ENCODE data around the gene SULT4A1.

Gene SULT4A1

DNA sequence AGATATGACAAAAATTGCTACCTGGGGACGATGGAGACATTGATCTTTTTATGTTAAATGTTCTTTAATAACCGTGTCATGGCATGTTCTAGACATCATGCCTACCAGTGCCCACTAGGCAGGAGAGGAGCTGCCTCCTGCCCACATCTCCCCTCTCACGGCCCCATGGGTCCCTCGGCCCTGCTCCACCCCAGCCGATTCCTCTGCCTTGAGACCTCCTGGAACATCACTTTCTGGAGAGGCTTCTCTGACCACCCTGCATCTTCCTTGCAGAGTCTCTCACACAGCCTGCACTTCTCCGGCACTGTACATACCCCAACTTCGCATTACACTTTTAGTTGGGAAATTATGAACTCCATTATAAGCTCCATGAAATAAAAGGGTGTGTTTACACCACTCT, 67.0 kb downstream of the SULT4A1 start:
- Histone ChIP-seq H3K4me3 (ENCODE audit: low read depth, low read length) (no peak overlapping the region), H3K4me1 (ENCODE audit: control insufficient read depth, insufficient read depth, low read length, unreplicated experiment) (peaks cover 2% of the 10 kb centered on the region), H3K36me3 (ENCODE audit: insufficient read depth, low read length) (no peaks in the 10 kb centered on the region), H3K27ac (ENCODE audit: low read depth, low read length) (no peak overlapping the region), H2AFZ (ENCODE audit: low read length, unreplicated experiment) (no peak overlapping the region), H3K79me2 (ENCODE audit: control insufficient read depth, insufficient read depth, low read length, unreplicated experiment) (no peaks in the 10 kb centered on the region), H3K27me3 (ENCODE audit: insufficient read depth, low read length) (no peaks in the 10 kb centered on the region)

DNA sequence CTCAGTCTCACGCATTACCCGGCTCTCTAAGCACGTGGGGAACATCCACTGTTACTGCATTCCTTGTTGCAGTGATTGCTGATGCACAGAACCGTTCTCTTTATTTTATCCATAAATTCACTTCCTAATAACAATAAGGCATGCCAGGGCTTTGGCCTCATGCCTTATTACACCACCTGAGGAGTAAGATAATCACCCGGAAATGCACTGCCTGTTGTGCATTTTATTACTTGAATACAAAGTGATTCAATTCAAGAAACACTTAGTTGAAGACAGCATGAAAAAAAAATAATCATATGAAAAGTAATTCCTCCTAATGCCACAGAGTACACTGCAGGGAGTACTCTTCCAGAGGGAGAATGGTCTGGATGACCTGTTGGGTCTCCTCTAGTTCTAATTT, 69.4 kb downstream of the SULT4A1 start:
- Histone ChIP-seq H3K36me3 (ENCODE audit: insufficient read depth, low read length) (no peaks in the 10 kb centered on the region), H2AFZ (ENCODE audit: low read length, unreplicated experiment) (no peak overlapping the region), H3K27ac (ENCODE audit: low read depth, low read length) (no peak overlapping the region), H3K4me3 (ENCODE audit: low read depth, low read length) (no peak overlapping the region), H3K27me3 (ENCODE audit: insufficient read depth, low read length) (no peaks in the 10 kb centered on the region), H3K4me1 (ENCODE audit: control insufficient read depth, insufficient read depth, low read length, unreplicated experiment) (peaks cover 14% of the 10 kb centered on the region), H3K79me2 (ENCODE audit: control insufficient read depth, insufficient read depth, low read length, unreplicated experiment) (no peaks in the 10 kb centered on the region)

DNA sequence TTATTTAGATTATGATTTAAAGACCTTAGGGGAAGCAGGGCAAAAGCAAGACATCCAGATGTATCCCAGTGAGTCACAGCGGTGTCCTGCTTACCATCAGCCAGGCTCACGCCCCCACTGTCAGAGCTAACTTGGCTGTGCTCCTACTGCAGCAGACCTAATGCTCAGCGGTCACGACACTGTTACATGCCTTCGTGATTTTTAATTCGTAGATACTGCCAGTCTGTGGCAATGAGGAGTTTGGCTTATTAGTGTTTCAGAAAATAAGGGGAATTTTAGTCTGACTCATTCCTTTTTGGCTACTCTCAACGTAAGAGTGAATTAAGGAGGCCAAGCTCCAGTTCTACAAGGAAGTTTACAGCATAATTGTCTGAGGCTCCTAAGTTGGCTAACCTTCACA, 72.9 kb downstream of the SULT4A1 start:
- no peak overlapping the region for H2AFZ ChIP-seq (ENCODE audit: low read length, unreplicated experiment)
- H3K27me3 ChIP-seq (ENCODE audit: insufficient read depth, low read length): no peaks in the 10 kb centered on the region
- H3K79me2 ChIP-seq (ENCODE audit: control insufficient read depth, insufficient read depth, low read length, unreplicated experiment): no peaks in the 10 kb centered on the region
- peak overlapping the region; percentile 54; the same call in 1 of the 2 replicates for H3K27ac ChIP-seq (ENCODE audit: low read depth, low read length)
- H3K4me1 ChIP-seq (ENCODE audit: control insufficient read depth, insufficient read depth, low read length, unreplicated experiment): peaks cover 14% of the 10 kb centered on the region
- no peaks in the 10 kb centered on the region for H3K36me3 ChIP-seq (ENCODE audit: insufficient read depth, low read length)
- no peak overlapping the region for H3K4me3 ChIP-seq (ENCODE audit: low read depth, low read length)

DNA sequence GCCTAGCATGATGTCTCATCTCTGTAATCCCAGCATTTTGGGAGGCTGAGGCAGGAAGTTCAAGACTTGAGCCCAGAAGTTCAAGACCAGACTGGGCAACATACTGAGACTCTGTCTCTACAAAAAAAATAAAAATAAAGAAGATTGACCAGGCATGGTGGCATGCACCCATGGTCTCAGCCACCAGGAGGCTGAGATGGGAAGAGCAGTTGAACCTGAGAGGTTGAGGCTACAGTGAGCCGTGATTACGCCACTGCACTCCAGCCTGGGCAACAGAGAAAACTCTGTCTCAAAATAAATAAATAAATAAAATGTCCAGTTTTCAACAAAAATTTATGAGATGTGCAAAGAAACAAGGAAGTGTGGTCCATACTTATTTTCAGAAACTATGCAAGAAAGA, 78.5 kb downstream of the SULT4A1 start:
- no peaks in the 10 kb centered on the region for H3K27me3 ChIP-seq (ENCODE audit: insufficient read depth, low read length)
- no peak overlapping the region for H3K27ac ChIP-seq (ENCODE audit: low read depth, low read length)
- no peak overlapping the region for H3K4me3 ChIP-seq (ENCODE audit: low read depth, low read length)
- no peaks in the 10 kb centered on the region for H3K36me3 ChIP-seq (ENCODE audit: insufficient read depth, low read length)
- peaks cover under 1% of the 10 kb centered on the region for H3K4me1 ChIP-seq (ENCODE audit: control insufficient read depth, insufficient read depth, low read length, unreplicated experiment)
- H3K79me2 ChIP-seq (ENCODE audit: control insufficient read depth, insufficient read depth, low read length, unreplicated experiment): no peaks in the 10 kb centered on the region
- H2AFZ ChIP-seq (ENCODE audit: low read length, unreplicated experiment): no peak overlapping the region

DNA sequence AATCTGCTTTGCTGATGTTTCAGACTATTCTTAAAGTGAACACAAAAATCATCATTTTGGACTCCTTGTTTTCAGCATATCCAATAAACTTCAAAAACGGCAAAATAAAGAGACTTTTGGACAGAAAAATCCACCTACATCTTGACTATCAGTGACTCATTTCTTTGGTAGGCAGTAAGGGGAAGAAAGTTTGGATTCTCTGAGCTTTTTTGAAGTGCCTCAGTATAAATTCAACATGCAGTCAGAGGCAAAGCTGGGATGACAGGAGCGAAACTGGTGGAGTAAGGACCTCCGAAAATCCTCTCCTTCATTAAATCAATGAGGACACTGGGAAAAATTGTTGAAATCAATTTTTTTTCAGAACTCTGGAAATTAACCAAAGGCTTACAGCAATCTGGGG, 79.9 kb downstream of the SULT4A1 start:
- H2AFZ ChIP-seq (ENCODE audit: low read length, unreplicated experiment): no peak overlapping the region
- H3K27ac ChIP-seq (ENCODE audit: low read depth, low read length): no peak overlapping the region
- no peaks in the 10 kb centered on the region for H3K36me3 ChIP-seq (ENCODE audit: insufficient read depth, low read length)
- H3K4me3 ChIP-seq (ENCODE audit: low read depth, low read length): no peak overlapping the region
- H3K4me1 ChIP-seq (ENCODE audit: control insufficient read depth, insufficient read depth, low read length, unreplicated experiment): no peaks in the 10 kb centered on the region
- H3K79me2 ChIP-seq (ENCODE audit: control insufficient read depth, insufficient read depth, low read length, unreplicated experiment): no peaks in the 10 kb centered on the region
- no peaks in the 10 kb centered on the region for H3K27me3 ChIP-seq (ENCODE audit: insufficient read depth, low read length)

DNA sequence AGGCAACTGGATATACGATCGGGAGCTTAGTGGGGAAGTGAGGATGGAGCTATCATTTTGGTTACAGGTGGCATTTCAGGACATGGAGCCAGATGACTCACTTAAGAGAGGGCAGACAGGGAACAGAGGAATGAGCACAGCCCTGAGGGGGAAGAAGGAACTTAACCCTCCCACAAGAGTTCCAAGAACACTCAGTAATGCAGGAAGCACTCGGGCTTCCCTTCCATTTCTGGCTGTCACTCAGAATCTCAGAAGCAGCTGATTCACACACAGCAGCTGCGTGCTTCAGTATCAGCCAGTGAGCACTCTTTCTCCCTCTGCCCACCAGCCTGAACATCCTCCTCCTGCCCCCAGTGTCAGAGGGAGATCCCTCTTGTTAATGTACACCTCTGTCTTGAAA, 85.0 kb downstream of the SULT4A1 start:
- Histone ChIP-seq H3K4me1 (ENCODE audit: control insufficient read depth, insufficient read depth, low read length, unreplicated experiment) (no peaks in the 10 kb centered on the region), H3K36me3 (ENCODE audit: insufficient read depth, low read length) (no peaks in the 10 kb centered on the region), H3K79me2 (ENCODE audit: control insufficient read depth, insufficient read depth, low read length, unreplicated experiment) (no peaks in the 10 kb centered on the region), H3K27me3 (ENCODE audit: insufficient read depth, low read length) (no peaks in the 10 kb centered on the region), H3K4me3 (ENCODE audit: low read depth, low read length) (no peak overlapping the region), H2AFZ (ENCODE audit: low read length, unreplicated experiment) (no peak overlapping the region), H3K27ac (ENCODE audit: low read depth, low read length) (no peak overlapping the region)

DNA sequence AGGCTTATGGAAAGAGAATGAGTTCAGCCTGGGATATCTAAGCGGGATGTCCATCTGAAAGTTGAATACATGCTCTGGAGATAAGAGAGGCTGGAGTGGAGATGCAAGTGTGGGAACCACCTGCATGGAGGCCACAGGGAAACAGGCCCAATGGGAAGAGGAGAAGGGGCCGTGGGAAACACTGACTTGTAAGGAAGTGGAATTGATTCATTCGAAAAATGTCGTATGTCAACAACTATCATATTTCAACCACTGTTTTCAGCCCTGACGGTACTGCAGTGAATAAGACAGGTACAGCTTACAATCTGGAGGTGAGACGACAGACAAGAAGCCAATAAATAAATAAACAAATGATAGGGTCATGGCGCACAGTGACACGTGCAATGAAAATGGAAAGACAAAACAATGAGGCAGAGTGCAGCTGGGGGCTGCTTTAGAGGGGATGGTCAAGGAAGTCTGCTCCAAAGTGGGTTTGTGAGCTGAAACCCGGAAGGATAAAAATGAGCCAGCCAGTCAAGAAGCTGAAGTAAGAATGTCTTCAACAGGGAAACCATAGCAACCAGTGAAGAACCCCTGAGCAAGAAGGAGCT, 86.1 kb downstream of the SULT4A1 start:
- Histone ChIP-seq H3K4me1 (ENCODE audit: control insufficient read depth, insufficient read depth, low read length, unreplicated experiment) (no peaks in the 10 kb centered on the region), H3K27me3 (ENCODE audit: insufficient read depth, low read length) (no peaks in the 10 kb centered on the region), H3K27ac (ENCODE audit: low read depth, low read length) (no peak overlapping the region), H2AFZ (ENCODE audit: low read length, unreplicated experiment) (no peak overlapping the region), H3K4me3 (ENCODE audit: low read depth, low read length) (no peak overlapping the region), H3K36me3 (ENCODE audit: insufficient read depth, low read length) (no peaks in the 10 kb centered on the region), H3K79me2 (ENCODE audit: control insufficient read depth, insufficient read depth, low read length, unreplicated experiment) (no peaks in the 10 kb centered on the region)

Data from ACC112 (cell line).